IPS-NIHi11 (cell line): Measurements from ENCODE around the gene SKAP1.
"Not testable (repeated sequence)": the region's sequence is repeated elsewhere in the genome, so short reads cannot be mapped to it uniquely, and the experiment has no call there.

Experiments
- DNase-seq: peaks from one replicate; pipeline ENCODE4 v3.0.0; 2012; ENCODE audit warnings: mixed read lengths, low spot score

The SKAP1 gene

DNA sequence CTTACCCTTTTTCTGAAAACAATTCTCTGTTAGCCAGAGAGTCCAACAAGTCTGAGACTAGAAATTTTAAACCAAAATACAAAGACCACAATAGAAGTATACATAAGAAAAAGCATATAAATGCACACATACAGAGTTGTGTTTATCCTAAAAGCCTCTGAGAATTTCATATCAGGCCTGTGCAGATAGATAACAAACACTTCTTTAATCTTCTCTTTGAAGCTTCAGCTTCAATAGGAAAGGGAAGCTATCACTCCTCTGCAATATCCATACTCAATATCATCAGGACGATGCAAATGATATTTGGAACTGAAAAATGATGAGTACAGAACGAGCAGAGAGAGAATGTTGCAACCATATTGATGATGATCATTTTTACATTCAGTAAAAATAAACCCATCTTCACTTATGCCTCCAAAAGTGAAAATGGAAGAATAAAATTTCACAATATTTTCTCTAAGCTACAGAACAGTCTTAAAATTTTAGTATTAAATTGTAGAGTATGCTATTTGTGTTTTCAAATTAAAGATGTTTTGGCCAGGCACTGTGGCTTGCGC is 61.6 kb downstream of the SKAP1 start:
- no peak for DNase-seq

DNA sequence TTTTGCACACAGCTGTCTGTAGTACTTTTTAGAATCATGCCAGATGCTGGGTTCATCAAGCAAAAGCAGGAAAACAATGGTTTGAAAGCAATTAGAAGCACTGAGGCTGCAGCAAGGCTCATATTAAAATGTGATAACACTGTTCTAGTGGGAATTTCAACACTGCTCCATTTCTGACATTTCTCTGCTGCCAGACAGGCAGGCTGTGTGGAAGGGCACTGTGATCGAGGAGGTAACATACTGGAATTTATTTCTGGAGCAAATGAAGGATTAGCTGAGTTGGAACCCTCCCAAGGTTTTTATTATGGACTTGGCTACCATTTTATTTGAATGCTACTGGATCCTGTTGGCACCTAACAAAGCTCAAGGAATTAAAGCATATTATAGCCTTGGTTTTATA is 66.9 kb downstream of the SKAP1 start:
- no peak for DNase-seq

DNA sequence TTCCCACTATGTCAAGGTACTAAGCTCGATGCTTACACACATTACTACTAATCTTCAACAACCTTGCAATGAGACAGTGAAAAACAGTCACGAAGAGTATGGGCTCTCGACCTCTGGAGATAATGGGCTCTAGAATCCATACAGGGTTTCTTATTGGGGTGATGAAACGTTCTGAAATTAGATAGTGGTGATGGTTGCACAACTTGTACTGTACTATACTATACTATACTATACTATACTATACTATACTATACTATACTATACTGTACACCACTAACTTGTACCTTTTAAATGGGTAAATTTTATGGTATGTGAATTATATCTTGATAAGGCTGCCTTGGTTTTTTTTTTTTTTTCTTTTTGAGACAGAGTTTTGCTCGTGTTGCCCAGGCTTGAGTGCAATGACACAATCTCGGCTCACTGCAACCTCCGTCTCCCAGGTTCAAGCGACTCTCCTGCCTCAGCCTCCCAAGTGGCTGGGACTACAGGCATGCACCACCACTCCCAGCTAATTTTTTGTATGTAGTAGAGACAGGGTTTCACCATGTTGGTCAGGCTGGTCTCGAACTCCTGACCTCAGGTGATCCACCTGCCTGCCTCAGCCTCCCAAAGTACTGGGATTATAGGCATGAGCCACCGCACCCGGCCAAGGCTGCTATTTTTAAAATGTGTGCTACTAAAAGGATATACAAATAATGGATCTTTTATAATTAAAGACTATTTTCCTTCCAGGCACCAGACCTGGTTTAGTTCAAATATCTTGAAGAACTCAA is 69.0 kb downstream of the SKAP1 start:
- not testable (repeated sequence) for DNase-seq

DNA sequence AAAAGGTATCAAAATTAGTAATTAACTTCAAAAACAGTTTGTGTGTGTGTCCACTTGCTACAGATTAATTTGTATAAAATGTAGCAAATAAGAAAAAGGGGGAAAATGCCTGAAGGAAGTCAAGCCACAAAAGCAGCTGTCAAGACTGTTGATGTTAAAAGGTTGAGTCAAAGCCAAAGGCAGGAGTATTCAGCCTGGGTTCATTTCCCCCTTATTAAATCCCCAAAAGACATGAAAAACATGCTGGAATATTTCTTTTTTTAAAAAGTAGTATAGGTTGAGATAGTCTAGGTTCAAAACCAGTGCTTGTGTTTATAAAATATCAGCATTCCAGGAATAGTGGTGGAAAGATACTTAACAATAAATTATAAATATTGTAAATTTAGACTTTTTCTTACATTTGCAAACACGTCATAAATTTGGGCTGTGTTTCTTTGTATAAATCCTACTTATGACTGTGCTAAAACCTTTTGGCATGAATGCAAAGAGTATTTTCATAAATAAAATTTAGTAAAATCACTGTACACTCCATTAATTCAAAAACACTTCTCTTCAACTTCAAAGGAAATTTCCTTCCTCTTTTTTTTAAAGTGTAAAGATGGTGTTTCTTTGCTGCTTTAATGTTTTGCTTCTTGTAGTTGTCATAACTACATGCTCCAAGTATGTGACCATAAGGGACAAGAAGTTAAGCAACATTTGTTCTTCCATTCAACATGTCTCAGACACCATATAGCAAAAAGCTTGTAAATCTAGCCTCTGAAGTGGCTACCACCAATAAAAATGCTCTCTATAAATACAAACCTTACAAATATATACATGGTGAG is 72.0 kb downstream of the SKAP1 start:
- no peak for DNase-seq

DNA sequence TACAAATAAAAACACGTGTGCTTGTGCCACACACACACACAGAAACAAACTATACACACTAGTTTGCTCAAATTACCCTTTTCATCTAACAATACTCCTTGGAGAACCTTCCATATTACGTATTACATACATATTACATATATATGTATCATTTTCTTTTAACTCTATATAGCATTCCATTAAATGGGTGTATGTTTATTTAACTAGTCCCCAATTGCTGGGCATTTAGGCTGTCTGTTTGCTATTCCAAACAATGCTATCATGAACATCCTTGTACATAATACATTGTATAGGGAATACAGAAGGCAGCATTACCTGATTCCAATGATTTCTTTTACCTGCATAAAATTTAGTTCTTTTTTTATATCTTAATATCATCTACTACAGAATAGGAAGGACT is 73.1 kb downstream of the SKAP1 start:
- no peak for DNase-seq

DNA sequence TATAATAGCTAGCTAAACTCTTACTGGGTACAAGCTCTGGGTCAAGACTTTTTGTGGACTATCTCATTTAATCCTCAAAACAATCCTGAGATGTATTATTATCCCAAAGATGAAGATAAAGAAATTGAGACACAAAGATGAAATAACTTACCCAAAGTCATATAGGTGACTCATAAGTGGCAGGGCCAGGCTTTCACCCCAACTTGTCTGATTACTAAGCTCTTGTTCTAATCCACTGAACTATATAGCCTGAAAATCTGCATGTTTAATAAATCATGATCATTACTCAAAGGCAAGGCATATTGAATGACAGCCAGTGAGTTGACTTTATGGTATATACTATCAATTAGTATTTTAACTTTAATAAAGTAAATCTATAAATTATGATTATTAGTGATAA is 77.4 kb downstream of the SKAP1 start:
- DNase-seq: no peak

DNA sequence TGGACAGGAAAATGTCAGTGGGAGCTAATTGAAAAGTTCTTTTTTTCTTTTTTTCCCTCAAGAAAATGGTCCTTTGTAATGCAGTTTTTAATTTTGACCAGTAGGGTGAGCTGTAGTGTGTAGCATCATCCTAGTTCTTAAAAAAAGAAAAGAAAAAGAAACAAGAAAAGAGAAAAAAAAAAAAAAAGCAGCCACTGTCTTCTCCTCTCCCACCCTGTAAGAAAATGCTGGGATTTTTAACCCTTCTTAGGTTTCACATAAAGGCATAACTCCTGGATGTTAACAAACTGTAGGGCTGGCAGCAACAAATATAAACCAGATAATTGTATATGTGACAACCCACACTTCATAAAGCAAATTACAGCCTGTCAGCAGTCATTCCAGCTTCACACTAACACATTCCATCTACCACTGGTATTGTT is 78.1 kb downstream of the SKAP1 start:
- DNase-seq: peak; percentile 59

DNA sequence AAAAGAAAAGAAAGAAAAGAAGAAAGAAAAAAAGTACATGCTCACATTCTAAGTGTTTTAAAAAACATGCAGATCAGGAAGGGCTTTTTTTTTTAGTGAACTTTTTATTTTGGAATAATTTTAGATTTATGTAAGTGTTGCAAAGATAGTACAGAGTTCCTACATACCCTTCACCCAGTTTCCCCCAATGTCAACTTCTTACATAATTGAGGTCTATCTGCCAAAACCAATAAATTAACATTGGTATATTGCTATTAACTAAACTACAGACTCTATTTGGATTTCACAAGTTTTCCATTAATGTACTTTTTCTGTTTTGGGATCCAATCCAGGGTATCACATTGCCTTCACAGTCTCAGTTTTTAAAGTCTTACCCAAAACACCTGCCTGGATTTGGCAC is 81.7 kb downstream of the SKAP1 start:
- DNase-seq: no peak

DNA sequence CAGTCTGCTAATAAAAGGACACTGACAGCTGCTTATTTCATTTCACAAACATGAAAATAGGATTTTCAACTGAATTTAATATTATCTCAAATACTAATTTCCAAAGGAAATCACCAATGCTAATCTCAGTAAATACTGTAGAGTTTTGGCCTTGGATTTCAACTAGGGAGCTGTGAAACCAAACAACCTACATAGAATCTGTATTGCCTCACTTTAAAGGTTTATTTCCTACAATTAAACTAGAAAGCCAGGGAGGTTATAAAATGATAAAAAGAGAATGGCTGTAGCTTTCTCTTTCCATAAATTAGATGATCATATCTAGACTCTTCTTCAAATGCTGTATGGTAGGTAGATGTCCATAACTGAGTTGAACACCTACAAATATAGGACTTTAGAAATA is 82.8 kb downstream of the SKAP1 start:
- no peak for DNase-seq

DNA sequence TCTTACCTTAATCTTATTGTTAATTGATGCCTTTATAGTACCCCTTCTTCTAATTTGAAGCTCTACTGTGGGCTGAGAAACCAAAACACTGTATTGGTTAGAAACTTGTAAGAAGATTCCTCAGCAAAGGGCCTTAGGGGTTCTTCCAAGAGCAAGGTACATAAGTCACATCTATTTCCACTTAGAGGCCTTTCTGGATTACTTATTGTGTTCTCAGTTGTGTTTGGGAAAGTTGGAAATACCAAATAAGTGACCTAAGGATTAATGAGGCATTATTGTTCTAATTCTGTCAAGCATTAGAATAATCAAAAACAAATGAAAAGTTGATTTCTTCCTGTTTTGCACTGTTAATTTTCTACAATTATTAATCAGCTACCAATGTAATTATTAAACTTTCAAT is 85.8 kb downstream of the SKAP1 start:
- no peak for DNase-seq

DNA sequence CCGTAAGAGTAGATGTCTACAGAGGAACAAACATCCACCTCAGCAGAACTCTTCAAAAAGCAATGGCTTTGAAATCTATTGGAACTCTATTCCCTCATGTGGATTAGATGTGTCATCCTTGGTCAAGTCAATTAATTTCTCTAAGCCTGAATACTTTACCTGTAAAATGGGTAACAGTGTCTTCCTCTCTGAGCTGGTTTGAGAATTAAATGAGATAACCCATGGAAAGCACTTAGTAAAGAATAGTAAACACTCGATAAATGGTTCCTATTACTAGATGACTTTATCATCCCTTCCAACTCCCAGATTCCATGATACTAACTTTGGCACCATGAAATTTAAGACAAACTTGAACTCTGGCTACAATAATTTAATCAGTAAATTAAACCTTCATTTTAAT is 89.1 kb downstream of the SKAP1 start:
- no peak for DNase-seq

DNA sequence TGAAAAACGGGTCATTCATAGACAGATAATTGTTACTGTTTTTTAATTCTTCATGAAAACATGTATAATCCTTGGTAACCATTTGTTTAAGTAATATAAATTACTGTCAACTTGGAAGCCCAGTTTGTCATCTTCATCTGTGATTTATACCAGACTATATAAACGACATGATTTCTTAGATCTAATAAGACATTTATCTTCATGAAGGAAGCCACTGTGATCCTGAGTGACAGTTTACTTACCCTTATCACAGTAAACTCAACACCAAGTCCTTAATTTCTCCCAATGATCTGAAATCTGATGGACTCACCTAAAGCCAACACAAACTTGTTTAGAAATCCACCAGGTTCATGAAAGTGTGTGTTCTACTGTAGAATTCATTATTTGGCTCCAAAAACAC is 91.3 kb downstream of the SKAP1 start:
- no peak for DNase-seq

DNA sequence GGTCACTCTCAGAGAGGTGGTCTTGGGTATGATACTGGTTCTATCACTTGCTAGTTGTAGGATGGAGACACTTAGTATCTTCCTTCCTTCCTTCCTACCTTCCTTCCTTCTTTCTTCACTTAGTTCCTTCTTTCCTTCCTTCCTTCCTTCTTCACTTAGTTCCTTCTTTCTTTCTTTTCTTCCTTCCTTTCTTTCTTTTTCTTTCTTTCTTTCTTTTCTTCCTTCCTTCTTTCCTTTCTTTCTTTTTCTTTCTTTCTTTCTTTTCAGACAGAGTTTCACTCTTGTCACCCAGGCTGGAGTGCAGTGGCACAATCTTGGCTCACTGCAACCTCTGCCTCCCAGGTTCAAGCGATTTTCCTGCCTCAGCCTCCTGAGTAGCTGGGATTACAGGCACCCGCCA is 92.1 kb downstream of the SKAP1 start:
- not testable (repeated sequence) for DNase-seq

DNA sequence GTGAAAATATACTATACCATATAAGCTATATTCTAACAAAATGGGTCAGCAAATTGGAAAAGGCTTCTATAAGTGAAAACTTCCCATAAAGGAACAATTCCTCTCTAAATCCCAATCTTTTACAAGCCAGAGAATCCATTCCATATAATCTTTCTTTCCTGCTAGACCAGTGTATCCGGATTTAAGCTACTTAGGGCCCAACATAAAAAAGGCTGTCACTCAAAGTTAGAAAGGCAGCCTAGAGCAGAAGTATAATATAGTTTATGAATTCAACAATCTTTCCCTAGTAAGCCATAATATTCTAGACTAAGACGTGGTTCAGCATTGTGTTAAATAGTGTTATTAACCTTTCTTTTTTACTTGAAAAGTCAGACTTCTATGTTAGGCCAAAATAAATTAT is 93.0 kb downstream of the SKAP1 start:
- DNase-seq: no peak

DNA sequence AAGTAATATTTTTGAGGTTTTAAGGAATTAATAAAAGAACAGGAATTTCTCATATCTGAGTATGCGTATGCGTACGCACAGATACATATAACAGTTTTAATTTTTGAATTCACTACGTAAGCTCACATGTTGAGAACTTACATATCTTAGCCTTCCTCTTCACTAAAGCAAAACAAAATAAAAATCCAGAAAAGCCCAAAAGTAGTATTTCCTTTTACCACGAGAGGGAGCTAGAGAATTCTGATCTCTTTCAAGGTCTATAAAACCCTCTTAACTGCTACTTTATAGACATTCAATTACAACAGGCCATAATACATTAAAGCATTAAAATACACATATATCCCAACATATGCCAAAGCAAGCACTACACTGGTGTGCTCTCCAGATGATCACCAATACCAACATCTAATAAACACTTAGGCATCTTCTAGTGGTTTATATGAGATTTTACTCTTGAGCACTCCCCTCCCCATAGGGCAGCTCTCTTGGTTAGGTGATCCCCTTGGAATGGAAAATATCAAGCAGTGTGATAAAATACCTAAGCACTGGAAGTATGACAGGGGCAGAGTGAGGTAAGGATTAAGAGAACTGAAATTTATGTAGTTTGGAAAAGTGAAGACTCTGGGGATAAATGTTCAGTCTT is 94.0 kb downstream of the SKAP1 start:
- DNase-seq: peak; percentile 18

DNA sequence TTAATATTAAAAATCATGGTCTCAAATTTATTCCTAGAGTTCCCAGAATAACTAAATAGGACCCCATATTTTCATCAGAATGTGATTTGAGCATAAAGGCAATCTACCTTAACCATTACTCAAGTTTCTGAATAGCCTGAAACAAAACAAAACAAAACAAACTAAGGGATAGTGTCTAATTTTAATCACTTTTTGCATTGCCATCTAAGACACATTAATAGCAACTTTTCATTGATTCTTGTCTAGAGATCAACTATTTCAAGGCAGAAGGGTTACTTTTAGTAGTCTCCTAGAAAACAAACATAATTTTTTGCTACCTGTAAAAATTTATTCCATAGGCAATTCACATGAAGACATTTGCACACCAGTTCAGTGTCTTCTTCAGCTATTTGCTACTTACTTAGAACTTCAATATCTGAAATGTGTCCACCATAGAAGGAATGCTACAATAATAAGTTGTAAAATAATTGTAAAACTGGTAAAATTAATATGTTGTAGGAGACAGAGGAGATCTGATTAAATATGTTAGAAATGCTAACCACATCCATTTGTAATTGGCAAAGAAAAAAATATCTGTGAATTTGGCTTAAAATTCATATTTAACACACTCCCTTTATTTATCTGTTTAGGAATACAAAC is 94.7 kb downstream of the SKAP1 start:
- DNase-seq: no peak

DNA sequence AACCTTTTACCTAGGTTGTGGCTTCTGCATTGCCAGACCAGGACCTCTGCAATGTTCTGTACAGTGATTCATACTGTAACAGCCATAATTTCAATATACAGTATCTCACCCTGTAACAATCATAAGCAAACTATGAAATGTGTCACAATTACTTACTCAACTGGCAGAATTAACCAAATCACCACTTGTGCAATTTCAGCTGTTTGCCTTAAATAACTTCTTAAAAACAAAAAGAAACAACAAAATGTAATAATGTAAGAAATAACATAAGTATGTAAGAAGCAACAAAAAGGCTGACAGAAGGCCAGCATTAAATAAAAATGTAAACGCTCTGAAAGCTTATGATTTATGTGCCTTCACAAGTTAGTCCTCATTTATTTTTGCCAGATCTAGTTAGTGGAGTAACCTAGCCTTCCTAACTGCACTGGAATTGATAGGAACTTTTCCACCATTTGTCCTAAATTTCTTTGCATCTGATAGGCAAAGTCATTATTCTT is 96.9 kb downstream of the SKAP1 start:
- no peak for DNase-seq

DNA sequence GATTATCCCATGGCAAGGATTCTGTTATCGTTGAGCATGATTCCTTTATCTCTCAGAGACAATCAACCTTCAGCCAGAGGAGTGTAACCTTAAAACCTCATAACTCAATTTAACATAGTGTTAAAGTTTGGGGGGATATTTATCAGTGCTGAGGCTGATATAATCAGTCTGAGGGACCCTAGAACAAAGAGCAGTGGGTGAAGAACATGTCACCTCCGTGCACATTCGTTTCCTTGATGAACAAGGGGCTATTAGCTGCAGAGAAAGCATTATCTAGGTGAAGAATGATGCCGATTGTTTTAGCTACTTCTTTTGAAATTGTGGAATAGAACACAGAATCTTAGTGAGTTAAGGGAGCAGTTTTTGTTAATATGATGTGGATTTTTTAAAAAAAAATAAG is 99.1 kb downstream of the SKAP1 start:
- no peak for DNase-seq

DNA sequence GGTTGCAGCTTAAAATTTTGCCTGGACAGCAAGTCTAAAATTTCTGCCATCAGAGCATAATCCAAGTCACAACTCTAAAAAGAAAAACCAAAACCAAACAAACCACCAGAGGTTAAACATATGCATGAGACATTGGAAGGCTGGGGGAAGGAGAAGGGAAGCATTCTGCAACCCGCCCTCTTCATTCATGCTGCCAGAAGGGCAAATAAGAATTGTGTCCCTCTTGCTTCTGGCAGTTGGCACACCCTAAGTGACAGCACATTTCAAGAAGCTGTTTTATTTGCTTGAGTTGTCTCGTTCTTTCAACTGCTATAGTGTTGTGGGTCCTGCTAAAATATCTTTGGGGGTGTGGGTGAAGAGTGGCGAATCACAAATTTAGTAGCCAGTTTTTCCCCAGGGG is 99.6 kb downstream of the SKAP1 start:
- DNase-seq: no peak

DNA sequence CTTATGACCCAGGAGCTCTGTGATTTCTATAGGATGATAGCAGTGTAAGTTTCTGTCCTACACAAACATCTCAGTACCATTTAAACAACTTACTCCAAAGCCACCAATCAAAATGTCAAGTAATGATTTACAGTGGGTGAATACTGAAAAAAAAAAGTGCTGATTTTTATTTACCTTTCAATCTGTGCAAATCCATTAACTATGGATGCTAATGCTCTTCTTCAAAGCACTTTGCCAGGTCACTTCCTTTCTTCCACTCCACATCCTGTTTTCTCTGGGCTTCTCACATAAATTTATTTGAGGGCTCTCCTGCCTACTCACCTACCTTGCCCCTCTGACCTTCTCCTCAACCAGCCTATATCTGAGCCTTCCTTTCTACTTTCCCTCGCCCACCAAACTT is 101.6 kb downstream of the SKAP1 start:
- no peak for DNase-seq

DNA sequence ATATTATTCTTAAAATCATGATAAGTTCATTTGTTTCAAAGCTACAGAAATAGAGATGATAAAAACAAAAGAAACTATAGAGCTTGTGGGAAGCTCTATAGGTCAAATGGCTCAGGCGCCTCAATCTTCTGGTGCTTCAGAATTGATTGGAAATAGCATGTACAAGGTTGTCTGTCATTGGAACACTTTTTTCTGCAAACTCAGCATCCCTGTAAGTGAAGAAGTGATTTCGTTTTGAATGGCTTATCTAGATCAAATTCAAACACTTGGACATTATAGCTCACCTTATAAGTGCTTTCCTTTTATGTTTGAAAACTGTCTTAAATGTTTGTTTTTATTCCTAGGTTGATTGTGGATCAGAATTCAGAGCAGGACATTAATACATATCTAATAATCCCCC is 103.7 kb downstream of the SKAP1 start:
- DNase-seq: no peak

DNA sequence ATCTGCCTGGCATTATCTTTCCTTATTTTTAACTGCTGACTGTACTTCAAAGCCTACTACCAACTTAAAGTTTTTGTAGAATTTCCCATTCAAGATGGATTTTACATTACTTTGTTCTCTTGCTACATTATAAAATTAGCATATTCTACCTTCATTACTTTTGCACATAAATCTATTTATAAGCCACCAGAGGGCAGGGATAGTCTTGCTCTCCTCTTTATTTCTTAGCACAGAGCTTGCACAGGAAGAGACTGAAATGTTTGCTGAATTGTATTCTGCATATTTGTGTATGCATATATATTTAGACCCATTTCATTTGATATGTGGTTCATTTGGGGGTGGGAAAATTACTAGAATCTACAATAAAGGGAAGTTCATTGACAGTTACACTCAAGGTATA is 108.0 kb downstream of the SKAP1 start:
- DNase-seq: no peak
